Chondrocyte (in vitro differentiated cells): ENCODE data around the gene KIR3DL1. TPM values are rescaled to one million over a fixed set of nuclear protein-coding genes. Genes with fewer than 3 reads are reported as not detected.

Experiments used
- DNase-seq: peaks from one replicate; pipeline ENCODE4 v3.0.0; 2021; ENCODE audit warnings: mixed read lengths, low spot score
- H3K27ac Mint-ChIP-seq: one replicate; pipeline ENCODE4 v1.8.0; 2021; ENCODE audit warnings: mild to moderate bottlenecking, moderate library complexity, mixed read lengths; ENCODE audit not compliant: unreplicated experiment
- H3K27me3 Mint-ChIP-seq: 2 replicates; pipeline ENCODE4 v1.8.0; 2021; ENCODE audit warnings: low read depth, mixed read lengths
- H3K36me3 Mint-ChIP-seq: 2 replicates; pipeline ENCODE4 v1.8.0; 2021; ENCODE audit warnings: low read depth, mixed read lengths
- H3K4me1 Mint-ChIP-seq: 2 replicates; pipeline ENCODE4 v1.8.0; 2021; ENCODE audit warnings: low read depth, mild to moderate bottlenecking, mixed read lengths
- H3K4me3 Mint-ChIP-seq: one replicate; pipeline ENCODE4 v1.8.0; 2021; ENCODE audit warnings: mild to moderate bottlenecking, moderate library complexity, mixed read lengths; ENCODE audit not compliant: unreplicated experiment
- H3K9me3 Mint-ChIP-seq: 2 replicates; pipeline ENCODE4 v1.8.0; 2021; ENCODE audit warnings: low read depth, mixed read lengths
- CTCF ChIP-seq: fragments of 200-600 bp; sonication (generic); IDR thresholded peaks from 2 replicates; pipeline ENCODE4 v1.5.0; 2021; ENCODE audit warnings: antibody characterized with exemption, mild to moderate bottlenecking, moderate library complexity
- total RNA-seq: library from RNA; stranded (reverse); gene quantifications from 3 replicates; pipeline ENCODE4 v1.2.1, GENCODE V29; 2021

KIR3DL1 gene
- total RNA-seq, 1 donor from 2014 or later: not detected

- H3K4me3 Mint-ChIP-seq: no peak within 1 kb of the TSS
Observed at GRCh38 chr19:54873990-54874389, 57.7 kb downstream of the KIR3DL1 start, which contains the start of gene FCAR. FCAR (plus strand) TSS chr19:54874235; CDS start chr19:54874290, 55 bp downstream.

GRCh38 chr19:54875506-54875905 is 59.2 kb downstream of the KIR3DL1 start:
- H3K4me3 Mint-ChIP-seq: no peak overlapping the region
- peaks cover 27% of the 10 kb centered on the region for H3K9me3 Mint-ChIP-seq
- no peak overlapping the region for H3K27ac Mint-ChIP-seq
- no peak for DNase-seq
- H3K27me3 Mint-ChIP-seq: no peaks in the 10 kb centered on the region
- TF ChIP-seq CTCF: no peak
- no peaks in the 10 kb centered on the region for H3K4me1 Mint-ChIP-seq
- no peaks in the 10 kb centered on the region for H3K36me3 Mint-ChIP-seq

More at GRCh38 chr19:54873990-54874389, 57.7 kb downstream of the KIR3DL1 start, which contains the start of gene FCAR:
- no peak for DNase-seq
- H3K27me3 Mint-ChIP-seq: no peaks in the 10 kb centered on the region
- H3K4me1 Mint-ChIP-seq: no peaks in the 10 kb centered on the region
- H3K36me3 Mint-ChIP-seq: no peaks in the 10 kb centered on the region
- TF ChIP-seq CTCF: no peak
- H3K9me3 Mint-ChIP-seq: peaks cover 17% of the 10 kb centered on the region
- no peak within 1 kb of the TSS for H3K27ac Mint-ChIP-seq

GRCh38 chr19:54877471-54877870 is 61.2 kb downstream of the KIR3DL1 start:
- Mint-ChIP-seq H3K4me3 (no peak overlapping the region), H3K27ac (no peak overlapping the region), H3K9me3 (peaks cover 25% of the 10 kb centered on the region), H3K36me3 (no peaks in the 10 kb centered on the region), H3K27me3 (no peaks in the 10 kb centered on the region), H3K4me1 (no peaks in the 10 kb centered on the region)
- TF ChIP-seq CTCF: no peak
- no peak for DNase-seq

Other genes with a start within 250 kb of the KIR3DL1 start
- gene LILRA2, start 242.7 kb upstream of the KIR3DL1 start, total RNA-seq: not detected in 3 replicates
- not detected in 3 replicates for gene LILRA1, start 222.8 kb upstream of the KIR3DL1 start, total RNA-seq
- gene LILRB1, start 186.0 kb upstream of the KIR3DL1 start, total RNA-seq: not detected in 3 replicates
- gene LILRB4, start 153.5 kb upstream of the KIR3DL1 start, total RNA-seq: not detected in 3 replicates
- gene KIR3DL3, start 92.0 kb upstream of the KIR3DL1 start, total RNA-seq: not detected in 3 replicates
- gene KIR2DL3, start 78.0 kb upstream of the KIR3DL1 start, total RNA-seq: not detected in 3 replicates
- not detected in 3 replicates for gene KIR2DL1, start 46.7 kb upstream of the KIR3DL1 start, total RNA-seq
- not detected in 3 replicates for gene KIR2DL4, start 12.9 kb upstream of the KIR3DL1 start, total RNA-seq
- not detected in 3 replicates for gene KIR2DS4, start 16.2 kb downstream of the KIR3DL1 start, total RNA-seq
- not detected in 3 replicates for gene KIR3DL2, start 34.0 kb downstream of the KIR3DL1 start, total RNA-seq
- not detected in 3 replicates for gene FCAR, start 57.8 kb downstream of the KIR3DL1 start, total RNA-seq
- gene NCR1, start 89.7 kb downstream of the KIR3DL1 start, total RNA-seq: not detected in 3 replicates
- gene NLRP7, start 131.1 kb downstream of the KIR3DL1 start, total RNA-seq: not detected in 3 replicates
- 19.1 to 21.7 TPM (median 21.1 TPM) in 3 replicates for gene NLRP2, start 149.9 kb downstream of the KIR3DL1 start, total RNA-seq
- gene GP6, start 221.8 kb downstream of the KIR3DL1 start, total RNA-seq: 0.51 TPM in 1 of 3 replicates, not detected in the others
- 9.7 to 13.7 TPM (median 11.1 TPM) in 3 replicates for gene RDH13, start 246.7 kb downstream of the KIR3DL1 start, total RNA-seq